GM19025 (cell line): ENCODE data around the gene CFL1.
"Not testable (repeated sequence)": the region's sequence is repeated elsewhere in the genome, so short reads cannot be mapped to it uniquely, and the experiment has no call there.

ENCODE experiments used
- ATAC-seq: cut with Tn5 transposase; IDR thresholded peaks from one replicate; pipeline ENCODE4 v1.9.1; 2021; ENCODE audit warnings: mild to moderate bottlenecking, low read depth, moderate library complexity; ENCODE audit not compliant: unreplicated experiment

CFL1 gene

DNA sequence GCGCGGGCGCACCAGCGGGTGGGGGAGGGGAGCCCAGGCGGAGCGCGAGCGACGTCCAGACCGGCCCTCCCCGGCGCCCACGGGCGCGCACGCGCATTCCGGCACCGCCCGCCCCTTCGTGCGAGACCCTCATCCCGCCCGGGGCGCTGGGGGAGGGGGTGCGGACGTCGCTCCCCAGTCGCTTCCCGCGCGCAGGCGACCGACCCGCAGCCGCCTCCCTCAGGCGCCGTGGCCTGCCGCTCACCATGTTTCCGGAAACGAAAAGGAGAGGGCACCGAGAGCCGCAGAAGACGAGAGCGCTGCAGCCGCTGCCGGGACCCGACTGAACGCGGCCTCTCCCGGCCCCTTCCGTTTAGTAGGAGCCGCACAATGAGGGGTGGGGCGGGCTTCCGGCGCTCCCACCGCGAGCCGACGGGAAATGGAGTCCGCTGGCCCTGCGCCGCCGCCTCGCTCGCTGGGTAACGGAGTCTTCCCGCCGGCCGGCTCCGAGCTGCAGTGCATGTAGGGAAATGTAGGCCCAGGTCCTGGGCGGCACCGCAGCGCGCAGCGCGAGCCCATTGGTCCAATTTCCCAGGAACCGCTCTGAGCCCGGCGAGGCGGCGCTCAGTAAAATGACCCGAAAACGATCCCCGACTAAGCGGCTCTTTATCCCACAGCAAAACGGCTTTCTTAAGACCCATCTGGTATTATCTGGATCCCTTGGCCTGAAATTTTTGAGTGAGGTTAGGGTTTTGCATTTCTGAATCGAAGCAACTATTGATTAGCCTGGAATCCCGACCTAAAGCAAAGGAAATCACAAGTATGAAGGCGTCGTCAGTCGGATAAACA is at the start of gene CFL1:
Gene CFL1 (minus strand): TSS at position 328 of the 828 bp plus-strand sequence. CDS start 81 bp downstream, at position 247.
- peak; percentile 40 for ATAC-seq

DNA sequence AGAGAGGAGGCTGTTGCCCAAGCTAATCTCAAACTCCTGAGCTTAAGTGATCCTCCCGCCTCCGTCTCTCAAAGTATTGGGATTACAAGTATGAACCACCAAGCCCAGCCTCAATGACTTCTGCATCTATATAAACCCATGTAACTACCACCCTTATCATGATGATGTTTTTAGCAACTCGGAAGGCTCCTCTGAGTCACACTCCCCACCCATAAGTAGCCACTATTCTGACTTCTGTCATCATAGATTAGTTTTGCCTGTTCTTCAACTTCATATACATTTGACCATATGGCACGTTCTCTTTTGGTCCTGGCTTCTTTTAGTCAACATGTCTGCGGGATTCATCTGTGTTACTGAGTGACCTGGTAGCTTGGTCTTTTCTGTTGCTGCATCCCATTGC is 48.6 kb upstream of the CFL1 start:
- ATAC-seq = no peak

DNA sequence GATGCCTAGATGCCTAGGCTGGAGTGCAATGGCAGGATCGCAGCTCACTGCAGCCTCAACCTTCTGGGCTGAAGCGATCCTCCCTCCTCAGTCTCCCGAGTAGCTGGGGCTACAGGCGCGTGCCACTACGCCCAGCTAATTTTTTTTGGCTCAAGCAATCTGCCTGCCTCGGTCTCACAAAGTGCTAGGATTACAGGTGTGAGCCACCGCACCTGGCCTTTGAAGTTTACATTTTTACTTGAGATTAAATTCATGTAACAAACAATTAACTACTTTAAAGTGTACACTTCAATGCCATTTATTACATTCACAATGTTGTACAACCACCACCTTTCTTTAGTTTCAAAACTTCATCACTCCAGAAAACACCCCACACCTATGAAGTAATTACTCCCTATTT is 45.7 kb upstream of the CFL1 start:
- ATAC-seq = no peak

DNA sequence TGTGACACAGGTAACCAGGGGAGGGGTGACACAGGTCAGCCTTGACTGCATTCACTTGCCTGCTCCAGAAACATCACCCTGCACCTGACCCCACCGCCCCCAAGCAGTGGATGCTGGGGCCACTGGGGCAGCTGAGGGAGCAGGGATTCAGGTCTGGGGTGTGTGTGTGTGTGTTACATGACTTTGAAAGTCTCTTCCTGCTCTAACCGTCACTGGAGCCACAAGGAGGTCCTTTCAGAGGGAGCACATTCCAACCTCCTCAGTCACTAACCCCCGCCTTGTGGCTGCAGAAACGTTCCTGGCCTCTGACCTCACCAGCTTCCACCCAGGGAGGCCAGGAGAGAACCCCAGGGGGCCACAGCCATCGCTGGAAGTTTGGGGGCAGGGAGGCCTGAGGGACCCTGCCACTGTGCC is 45.1 kb upstream of the CFL1 start:
- ATAC-seq = no peak

DNA sequence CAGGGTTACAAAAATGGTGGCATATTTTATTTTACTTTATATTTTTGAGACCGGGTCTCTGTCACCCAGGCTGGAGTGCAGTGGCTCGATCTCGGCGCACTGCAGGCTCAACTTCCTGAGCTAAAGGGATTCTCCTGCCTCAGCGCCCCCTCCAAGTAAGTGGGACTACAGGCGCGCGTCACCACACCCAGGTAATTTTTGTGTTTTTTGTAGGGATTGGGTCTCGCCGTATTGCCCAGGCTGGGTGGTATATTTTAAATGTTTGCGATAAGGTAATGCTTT is 42.9 kb upstream of the CFL1 start:
- ATAC-seq = no peak

DNA sequence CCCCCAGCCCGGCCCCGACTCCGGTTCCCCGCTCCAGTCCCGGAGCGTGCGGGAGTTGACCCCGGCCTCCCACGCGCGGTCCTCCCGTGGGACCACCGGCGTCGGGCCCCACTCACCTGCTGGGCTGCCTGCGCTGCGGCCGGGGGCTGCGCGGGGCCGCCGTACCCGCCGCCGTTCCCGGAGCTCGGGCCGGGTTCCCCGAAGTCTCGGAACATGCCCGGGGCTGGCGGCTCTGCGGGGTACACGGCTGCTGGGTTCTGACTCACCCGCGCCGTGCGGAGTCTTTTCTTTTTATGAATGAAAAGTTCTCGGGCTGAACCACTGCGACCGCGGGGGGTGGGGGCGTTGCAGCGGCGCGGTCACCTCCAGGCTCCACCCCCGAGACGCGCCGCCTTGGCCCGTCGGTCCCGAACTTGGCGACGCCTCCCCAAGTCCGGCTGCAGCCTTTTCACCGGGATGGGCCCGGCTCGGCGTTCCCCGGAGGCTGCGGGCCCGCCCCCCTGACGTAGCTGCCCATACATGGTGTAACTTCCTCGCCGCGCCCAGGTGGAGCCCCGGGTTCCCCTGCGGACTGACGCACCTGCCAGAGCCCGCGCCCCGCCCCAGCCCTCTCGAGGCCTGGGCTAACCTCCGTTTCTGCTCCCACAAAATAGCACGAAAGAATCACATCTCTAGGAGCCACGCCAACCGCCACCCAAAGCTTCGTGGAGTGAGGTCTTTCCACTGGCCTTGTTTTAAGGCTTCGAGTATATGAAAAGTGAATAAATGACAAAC is 42.3 kb upstream of the CFL1 start, which contains the start of gene FOSL1:
Gene FOSL1 (minus strand): TSS at position 264 of the 774 bp plus-strand sequence. CDS start 49 bp downstream, at position 215.
- ATAC-seq = peak; percentile 85

DNA sequence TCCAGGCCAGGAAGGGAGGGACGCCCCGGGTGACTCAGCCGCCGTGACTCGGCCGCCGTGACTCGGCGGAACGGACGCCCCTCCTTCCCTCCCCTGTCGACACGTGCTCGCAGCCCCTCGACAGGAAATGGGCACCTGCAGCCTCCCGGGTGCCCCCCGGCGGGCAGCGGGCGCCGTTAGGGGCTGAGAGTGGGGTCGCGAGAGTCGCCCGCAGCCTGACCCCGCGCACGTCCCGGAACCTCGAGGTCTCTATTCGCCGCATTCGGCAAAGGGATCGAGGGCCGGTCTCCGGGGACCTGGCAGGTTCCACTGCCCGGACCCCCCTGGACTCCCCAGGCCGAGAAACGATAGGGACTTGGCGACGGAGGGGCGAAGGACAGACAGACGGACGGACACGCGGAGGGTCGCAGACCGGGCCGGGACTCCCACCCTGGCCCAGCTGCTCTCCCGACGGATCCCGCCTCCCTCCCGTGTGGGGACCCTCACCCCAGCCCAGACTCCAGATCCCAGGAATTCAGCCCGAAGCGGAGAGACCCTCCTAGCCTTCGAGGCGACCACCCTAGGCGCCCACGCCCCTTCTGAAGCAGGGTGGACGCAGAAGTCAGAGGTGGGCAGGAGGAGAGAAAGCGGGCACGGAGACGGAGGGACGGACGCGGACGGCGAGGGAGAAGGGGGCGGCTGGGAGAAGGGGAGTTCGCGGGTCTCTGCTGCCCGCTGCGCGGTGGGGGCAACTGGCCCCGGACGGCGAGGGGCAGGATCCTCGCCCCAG is 41.6 kb upstream of the CFL1 start:
- ATAC-seq = no peak

DNA sequence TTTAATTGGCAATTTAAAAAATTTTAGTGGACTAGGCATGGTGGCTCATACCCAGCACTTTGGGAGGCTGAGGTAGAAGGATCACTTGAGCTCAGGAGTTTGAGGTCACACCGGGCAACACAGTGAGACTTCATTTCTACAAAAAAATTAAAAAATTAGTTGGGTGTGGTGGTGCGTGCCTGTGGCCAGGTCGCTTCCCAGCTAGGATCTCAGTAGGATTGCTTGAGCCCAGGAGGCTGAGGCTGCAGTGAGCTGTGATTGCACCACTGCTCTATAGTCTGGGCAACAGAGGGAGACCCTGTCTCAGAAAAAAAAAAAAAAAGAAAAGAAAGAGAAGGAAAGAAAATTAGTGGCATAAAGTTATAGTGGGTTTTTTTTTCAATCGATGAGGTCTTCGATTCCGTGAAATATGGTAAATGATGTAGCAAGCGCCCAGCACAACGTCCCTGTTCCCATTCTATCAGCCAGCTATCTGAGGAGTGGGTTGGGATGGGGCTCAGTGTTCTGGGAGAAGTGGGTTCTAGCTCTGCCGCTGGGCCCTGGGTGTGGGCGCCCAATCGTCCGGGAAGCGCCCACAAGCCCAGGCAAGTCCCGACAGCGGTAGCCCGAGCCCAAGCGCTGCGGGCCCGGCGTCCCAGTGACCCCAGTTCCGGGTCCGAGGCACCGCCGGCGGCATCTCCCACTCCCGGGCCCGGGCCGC is 40.8 kb upstream of the CFL1 start:
- no peak for ATAC-seq

DNA sequence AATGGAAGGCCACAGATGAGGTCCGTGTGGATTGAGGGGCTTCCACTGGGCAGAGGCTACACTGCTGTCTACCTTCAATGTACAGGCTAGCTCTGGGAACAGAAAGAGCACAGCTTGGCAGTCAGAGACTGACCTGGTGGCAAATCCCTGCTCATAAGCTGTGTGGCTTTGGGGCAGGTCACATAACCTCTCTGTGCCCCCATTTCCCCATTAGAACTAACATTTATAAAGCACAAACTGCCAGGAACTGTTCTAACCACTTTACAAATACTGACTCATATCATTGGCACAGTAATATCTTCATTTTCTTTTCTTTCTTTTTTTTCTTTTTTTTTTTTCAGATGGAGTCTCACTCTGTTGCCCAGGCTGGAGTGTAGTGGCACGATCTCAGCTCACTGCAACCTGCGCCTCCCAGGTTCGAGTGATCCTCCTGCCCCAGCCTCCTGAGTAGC is 39.1 kb upstream of the CFL1 start:
- no peak for ATAC-seq

DNA sequence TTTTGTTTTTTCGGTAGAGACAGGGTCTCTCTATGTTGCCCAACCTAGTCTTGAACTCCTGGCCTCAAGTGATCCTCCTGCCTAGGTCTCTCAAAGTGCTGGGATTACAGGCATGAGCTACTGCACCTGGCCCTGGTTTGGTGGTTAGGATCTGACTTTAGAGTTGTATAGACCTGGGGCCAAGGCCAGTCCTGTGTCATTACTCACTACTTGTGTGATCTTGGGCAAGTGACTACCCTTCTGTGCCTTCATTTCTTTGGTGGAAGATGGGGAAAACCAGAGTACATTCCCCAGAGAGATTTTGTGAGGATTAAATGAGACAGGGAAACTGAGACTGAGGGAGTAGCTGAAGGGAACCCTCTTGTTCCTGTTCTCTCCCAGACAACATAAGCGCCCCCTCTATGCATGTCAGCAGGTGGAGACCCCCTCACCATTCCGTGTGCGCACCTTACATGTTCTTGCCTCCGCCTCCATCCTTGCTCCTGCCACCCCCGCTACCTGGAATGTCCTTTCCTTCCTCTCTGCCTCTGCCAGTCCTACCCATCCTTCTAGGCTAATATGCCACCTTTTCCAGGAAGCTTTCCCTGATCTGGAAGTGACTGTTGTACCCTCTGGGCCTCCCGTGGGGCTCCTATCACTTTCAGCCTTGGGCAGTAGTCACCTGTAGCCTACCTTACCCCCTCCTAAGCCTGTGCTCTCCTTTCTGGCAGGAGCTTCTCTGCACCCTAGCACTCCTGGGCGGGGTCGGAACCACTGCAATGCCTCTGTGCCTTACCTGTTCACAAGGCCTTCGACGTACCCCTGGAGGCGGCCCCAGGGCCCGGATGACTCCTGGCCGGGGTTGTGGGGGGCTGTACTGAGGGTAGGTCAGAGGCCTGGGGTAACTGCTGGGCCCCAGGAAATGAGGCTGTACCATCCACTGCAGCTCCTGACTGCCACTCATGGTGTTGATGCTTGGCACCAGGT is 38.3 kb upstream of the CFL1 start:
- ATAC-seq = no peak

DNA sequence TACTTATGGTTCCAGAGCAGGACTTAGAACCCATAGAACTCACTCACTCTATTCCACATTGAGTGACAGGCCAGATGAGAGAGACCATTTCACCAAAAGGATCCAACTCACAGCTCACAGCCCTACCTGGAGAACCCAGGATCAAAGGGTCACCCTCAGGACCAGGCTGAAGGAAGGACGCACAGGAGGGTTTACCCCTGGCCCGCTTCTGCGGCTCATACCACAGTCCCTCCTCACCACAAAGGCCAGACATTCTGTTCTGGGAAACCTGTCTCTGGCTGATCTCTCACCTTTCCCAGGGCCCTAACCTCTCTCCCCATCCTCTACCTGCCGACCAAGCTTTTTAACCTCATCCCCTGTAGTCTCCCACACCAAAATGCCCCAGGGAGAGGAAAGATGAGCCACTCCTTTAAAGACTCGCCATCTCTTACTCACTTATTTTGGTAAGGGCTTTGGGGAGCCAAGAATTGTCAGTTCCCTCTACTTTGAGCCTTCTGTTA is 37.6 kb upstream of the CFL1 start:
- ATAC-seq = no peak

DNA sequence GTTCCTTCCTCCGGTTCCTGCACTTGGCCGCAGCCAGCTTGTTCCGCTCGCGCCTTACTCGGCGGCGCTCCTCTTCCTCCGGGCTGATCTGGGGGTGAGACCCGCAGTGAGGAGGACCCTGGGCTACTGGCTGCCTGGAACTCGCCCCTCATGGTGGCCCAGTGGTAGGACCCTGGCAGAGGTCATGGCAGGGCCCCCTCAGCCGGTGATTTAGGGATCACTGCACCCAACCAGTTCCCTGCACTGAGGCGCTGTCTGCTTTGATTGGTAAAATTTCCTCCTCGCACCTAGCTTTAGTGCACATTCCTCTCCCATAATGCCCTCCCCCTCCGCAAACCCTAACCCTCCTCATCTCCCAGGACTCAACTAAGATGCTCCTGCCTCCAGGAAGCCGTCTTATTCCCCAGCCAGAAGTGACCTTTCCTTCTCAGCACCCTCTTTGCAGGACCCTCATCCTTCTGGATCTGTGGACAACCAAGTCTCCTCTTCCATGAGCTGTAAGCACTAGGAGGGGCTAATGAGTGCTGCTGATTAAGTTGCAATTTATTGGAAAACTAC is 36.1 kb upstream of the CFL1 start:
- ATAC-seq = no peak

DNA sequence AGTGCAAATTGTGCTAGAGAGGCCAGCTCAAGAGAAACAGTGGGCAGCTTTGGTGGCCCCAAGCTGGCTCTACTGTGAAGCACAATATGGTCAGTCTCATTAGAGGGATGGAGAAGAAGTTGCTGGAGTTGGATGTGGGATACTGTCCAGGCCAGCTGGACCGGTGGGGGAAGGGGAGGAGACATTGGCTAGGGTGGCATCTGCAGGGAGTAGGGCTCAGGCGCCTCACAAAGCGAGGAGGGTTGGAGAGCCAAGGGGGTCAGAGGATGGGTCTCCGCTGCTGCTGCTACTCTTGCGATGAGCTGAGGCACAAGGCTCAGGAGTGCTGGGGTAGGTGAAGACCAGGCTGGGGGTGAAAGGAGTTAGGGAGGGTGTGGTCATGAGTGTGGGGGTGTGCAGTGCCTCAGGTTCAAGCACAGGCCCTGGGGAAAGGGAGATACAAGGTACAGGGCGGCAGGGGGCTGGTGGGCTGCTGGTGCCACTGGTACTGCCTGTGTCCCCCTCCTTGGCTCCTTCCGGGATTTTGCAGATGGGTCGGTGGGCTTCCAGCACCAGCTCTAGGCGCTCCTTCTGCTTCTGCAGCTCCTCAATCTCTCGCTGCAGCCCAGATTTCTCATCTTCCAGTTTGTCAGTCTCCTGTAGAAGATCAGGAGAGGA is 34.8 kb upstream of the CFL1 start:
- ATAC-seq = no peak

DNA sequence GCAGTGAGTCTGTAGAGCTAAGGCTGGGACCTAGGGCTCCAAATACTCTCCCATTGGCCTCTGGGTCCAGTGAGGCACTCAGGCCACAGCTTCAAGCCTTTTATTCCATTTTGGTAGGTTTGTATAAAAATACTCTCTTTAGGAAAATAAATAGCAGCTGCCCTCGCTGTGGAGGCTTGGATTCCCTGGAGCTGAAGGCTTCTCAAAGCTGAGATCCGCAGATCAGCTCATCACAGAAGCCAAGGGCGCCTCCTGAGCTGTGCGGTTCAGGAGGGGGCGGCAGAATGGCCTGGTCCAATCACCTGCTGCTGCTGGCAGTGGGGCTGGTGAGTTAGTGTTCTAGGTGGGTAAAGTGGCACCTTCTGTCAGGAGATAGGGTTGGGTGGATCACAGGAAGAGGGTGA is 34.2 kb upstream of the CFL1 start:
- ATAC-seq = not testable (repeated sequence)

DNA sequence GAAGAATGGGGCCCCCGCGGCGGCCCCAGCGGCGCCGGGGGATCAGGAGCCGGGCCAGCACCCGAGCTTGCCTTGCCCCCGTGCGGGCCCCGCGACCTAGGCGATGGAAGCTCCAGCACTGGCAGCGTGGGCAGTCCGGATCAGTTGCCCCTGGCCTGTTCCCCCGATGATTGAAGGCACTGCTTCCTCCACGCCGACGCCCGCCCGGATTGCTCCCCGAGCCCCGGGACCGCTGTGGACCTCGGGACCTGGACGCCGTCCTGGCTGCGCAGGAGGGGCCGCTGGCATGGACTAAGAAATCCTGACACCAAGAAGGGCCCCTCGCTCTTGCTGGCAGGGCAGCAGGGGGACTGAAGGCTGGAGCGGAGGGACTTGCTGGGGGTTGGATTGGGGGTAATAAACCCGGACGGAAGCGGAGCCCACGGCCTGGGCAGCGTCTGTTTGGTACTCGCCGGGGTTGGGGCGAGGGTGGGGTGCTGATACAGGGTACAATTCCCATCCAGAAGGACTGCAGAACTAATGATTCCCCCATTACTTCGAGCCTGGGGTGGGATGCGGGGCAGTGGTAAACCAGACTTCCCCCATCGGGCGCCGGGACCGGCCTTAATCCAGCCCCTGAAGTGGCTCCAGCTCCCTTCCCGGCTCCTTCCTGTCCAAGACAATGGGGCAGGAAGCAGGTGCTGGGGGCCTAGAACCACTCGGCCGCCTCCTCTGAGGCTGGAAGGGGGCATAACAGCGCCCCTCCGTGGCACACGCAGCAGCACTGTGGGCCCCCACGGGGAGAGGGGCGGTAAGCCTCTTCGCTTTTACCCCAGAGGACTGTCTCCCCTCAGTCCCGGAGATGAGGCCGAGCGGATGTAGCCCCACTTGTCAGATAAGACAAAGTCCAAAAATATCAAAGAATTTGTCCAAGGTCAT is 33.5 kb upstream of the CFL1 start:
- ATAC-seq = no peak

DNA sequence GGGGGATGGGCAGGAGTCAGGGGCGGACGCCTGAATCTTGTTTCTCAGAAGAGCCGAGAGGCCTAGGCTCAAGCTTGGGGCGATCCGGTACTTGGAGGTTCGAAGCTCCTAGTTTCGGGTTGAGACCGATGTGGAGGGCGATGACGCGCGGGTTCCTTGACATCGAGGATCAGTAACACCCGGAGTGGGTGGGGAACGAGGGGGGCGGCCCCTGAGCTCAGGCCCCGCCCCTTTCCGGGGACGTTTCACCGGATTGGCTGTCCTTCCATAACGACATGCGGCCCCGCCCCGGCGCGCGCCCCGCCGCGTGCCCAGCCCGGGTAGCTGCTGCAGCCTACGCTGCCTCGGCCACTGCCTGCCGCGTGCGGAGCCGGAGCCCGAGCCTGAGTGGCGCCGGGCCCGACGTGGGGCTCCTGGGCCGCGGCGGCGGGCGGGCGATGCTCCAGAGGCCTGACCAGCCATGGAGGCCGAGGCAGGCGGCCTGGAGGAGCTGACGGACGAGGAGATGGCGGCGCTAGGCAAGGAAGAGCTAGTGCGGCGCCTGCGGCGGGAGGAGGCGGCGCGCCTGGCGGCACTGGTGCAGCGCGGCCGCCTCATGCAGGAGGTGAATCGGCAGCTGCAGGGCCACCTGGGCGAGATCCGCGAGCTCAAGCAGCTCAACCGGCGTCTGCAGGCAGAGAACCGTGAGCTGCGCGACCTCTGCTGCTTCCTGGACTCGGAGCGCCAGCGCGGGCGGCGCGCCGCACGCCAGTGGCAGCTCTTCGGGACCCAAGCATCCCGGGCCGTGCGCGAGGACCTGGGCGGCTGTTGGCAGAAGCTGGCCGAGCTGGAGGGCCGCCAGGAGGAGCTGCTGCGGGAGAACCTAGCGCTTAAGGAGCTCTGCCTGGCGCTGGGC is 32.6 kb upstream of the CFL1 start, which contains the start of gene CCDC85B:
Gene CCDC85B (plus strand): TSS at position 350 of the 895 bp plus-strand sequence. CDS start 111 bp downstream, at position 461.
- peak; percentile 51 for ATAC-seq
